ENCODE results near the gene CHRM2.

The CHRM2 gene

GRCh38 chr7:136964347-136964746 lies 95.9 kb downstream of the CHRM2 start:
- DNase-seq (ENCODE audit: low spot score) = no peak

- DNase-seq (ENCODE audit: low spot score) = no peak
Measured at GRCh38 chr7:136966825-136967224, 98.4 kb downstream of the CHRM2 start.

GRCh38 chr7:136969761-136970160 lies 101.3 kb downstream of the CHRM2 start:
- no peak for DNase-seq (ENCODE audit: low spot score)

GRCh38 chr7:136971776-136972175 lies 103.3 kb downstream of the CHRM2 start:
- DNase-seq (ENCODE audit: low spot score) = no peak

DNA sequence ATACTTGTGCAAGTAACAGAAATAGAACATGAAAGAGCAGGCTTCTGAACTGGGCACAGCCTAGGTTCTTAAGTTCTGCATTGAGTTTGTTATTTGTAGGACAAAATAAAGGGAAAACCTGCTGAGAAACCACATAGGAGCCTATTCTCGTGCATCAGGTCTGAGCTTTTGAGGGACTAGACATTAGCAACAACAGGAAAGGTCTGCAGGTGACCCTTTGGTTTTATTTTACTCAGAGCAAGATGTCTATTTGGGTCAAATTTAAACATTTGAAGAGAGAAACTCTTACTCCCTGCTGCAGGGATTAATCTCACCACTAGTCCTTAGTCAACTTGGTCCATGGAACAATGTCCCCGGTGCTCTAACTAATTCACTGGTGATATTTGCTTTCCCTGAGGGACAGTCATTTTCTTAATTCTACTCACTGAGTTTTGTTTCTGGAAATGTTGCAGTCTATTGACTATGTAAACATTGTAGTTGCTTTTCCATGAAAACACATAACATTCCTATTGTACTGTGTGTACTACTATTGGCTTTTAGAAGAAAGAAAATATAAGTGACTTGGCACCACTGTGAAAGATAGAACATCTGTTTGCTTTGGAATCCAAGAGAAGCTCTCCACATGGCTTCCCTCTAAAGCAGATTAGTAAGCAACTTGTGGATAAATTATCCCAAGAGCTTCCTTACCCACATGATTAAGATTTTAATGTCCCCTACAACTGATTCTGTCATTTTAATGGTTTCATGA lies 108.2 kb downstream of the CHRM2 start:
- DNase-seq (ENCODE audit: low spot score) = no peak

DNA sequence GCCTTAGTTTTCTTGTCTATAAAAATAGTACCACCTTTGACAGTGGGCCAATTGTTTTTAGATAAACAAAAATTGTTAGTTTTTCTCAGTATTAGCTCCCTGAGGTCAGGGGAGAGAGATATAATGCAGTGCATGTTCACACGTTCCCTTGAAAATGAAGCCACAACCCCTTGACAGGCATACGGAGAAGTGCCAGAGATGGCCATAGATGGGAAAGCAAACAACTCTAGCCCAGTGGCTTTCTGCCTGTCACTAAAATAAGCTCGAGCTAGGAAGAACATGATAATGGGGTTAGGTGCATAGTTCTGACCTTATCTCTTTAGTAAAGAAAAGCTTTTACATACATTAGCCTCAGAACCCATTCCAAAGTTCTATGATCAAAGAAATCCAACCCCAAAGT lies 124.9 kb downstream of the CHRM2 start:
- DNase-seq (ENCODE audit: low spot score) = no peak

DNA sequence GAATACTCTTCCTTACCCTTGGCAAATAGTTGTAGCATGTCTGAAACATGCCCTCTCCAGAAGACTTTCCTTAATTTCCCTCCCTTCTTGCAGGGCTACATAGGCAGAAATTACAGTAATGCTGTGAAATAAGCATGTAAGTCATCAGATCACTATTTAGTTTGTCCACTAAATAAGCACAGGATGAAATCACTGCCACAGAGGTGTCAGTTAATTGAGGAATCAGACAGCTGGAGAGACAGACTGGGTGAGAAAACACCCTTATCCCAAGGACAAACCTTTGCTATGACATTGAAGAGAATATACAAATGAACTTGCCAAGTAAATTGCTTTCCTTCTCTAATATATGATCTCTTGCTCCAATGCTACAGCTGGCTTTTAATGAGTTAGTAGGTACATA lies 129.3 kb downstream of the CHRM2 start:
- DNase-seq (ENCODE audit: low spot score) = no peak

DNA sequence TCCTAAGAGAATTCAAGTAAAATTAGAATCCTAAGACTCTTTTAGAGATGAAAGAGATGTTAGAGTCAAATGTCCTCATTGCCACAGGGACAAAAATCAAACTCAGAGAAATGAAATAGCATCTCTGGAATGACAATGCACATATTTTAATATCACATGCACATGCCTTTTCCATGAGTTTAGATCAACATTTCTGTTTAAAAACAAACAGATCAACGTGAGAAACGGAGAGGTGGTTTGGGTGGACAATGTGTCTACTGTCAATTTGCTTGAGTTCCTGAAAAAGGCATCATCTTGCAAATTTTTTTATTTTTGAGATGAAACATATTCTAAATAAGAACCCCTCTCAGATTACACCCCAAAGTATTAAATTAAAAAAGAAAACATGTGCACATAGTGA lies 130.0 kb downstream of the CHRM2 start:
- no peak for DNase-seq (ENCODE audit: low spot score)

- no peak for DNase-seq (ENCODE audit: low spot score)
Measured at GRCh38 chr7:137000621-137001020, 132.2 kb downstream of the CHRM2 start.

DNA sequence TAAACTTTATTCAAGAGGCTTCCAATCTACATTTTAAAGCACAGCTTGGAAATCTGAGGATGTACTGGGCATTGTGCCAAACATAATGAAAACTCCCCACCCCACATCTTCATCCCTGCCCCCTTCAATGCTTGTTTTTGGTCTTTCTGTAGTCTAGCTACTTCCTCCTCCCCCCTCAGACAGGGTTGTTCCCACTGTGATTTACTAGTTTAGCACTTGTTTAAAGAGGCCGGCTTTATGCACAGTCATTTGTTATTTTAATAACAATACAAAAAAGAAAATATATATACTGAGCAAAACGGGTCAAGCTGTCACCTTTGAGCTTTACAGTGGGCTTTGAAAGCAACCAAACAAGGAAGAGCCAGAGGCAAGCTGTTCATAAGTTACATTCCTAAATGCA lies 132.6 kb downstream of the CHRM2 start:
- DNase-seq (ENCODE audit: low spot score) = no peak

GRCh38 chr7:137001478-137001877 lies 133.0 kb downstream of the CHRM2 start:
- no peak for DNase-seq (ENCODE audit: low spot score)

- DNase-seq (ENCODE audit: low spot score) = no peak
Measured at GRCh38 chr7:137003086-137003485, 134.6 kb downstream of the CHRM2 start.

- DNase-seq (ENCODE audit: low spot score) = no peak
Measured at GRCh38 chr7:137003566-137003965, 135.1 kb downstream of the CHRM2 start.

DNA sequence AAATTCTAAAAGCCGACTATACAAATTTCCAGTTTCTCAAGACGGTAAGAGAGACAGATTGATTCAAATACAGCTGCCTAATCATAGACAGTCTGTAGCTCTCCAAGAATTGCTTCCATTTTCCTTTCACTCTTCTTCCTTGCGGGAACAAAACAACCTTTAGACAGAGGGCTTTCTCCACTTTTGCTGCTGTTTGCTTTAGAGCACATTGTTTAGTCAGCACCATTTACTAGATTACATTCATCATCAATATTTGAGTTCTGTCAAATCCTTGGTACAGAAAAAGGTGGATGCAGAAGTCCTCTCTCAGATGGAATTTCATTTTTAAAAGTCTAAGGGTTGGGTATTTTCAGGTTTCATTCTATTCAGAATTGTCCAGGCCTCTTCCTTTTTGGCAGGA lies 137.4 kb downstream of the CHRM2 start:
- no peak for DNase-seq (ENCODE audit: low spot score)

GRCh38 chr7:137006293-137006692 lies 137.8 kb downstream of the CHRM2 start:
- no peak for DNase-seq (ENCODE audit: low spot score)

GRCh38 chr7:137007001-137007694 lies 138.7 kb downstream of the CHRM2 start:
- DNase-seq (ENCODE audit: low spot score) = no peak

DNA sequence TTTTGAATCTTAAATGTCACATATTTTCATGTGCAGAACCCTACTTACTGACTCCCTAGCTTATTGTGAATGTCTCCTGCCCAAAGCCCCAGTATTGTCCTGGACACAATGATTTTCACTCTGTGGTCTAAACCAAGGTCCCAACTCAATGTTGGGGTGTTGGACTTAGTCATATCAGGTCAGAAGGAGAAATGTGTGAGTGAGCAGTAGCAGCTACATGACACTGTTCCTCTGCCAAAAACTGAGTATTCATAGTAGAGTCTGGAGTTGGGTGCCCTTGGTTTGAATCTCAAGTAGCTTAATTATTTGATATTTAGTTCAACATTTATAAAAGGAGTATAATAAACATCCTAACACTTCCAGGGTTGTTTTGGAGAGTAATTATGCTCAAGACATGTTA lies 141.0 kb downstream of the CHRM2 start:
- no peak for DNase-seq (ENCODE audit: low spot score)

- DNase-seq (ENCODE audit: low spot score) = no peak
Measured at GRCh38 chr7:137015015-137015414, 146.6 kb downstream of the CHRM2 start.

DNA sequence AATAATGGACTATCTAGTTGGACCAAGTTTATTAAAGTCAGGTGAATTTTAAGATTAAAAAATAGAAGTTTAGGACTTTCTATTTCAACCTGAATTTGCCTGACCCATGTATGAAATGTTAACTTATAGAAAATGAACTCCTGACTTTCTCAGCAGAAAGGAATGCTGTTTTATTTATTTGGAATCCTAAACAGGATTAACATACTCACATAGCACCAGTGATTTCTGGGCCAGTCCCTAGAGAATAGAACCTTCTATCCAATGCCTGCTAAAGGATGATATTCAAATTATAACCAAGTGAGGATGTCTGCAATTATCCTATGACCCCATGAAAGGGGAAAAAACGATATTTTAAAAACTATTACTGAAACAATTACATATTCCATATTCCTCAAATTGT lies 148.8 kb downstream of the CHRM2 start:
- DNase-seq (ENCODE audit: low spot score) = no peak

DNA sequence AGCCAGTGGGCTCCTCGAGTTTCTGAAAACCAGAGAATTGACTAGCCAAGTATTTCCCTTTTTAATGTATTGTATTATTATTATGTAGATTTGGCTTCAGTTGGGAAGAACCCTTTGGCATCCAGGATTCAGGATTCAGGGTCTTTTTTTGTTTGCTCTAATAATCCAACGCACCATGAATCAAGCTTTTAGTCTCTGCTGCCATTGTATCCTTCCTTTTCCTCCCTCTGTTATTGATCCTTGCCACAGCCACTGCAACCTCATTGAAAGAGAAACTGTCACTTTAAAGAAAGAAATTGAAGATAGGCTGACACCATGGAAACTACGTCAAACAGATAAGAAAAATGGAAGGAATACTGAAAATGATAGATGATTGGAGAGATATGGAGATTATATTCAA lies 150.0 kb downstream of the CHRM2 start:
- no peak for DNase-seq (ENCODE audit: low spot score)

DNA sequence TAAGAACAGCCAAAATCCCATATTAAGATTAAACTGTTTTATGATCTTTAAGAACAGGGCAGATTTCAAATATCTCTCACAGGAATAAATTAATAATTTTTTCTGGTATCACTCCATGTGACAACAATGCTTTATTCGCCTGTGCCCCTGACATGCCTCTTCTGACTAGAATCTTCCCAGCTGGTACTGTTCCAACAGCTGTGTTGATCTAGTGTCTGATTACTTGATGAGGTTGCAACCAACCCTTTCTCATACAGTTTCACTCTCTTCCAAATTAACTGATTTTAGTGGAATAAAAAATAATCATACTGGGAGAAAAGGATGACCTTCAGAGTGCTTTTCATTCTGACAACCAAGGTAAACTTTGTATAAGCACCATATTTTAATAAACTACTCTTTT lies 151.9 kb downstream of the CHRM2 start:
- no peak for DNase-seq (ENCODE audit: low spot score)

- no peak for DNase-seq (ENCODE audit: low spot score)
Measured at GRCh38 chr7:137025469-137026175, 157.2 kb downstream of the CHRM2 start.

DNA sequence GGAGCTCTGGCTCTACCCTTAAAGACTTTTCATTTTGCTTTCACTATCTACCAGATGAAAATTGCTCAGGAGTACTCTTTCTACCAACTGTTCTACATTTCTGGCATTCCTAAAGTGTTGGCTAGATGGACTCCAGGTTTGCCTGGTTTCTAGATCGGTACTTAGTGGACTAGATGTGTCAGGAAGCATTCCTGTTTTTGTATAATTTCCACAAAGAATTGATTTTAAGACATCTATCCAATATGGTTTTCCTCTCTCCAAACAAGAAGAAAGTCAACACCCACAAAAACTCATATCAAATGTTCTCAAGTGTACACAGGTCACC lies 157.7 kb downstream of the CHRM2 start:
- no peak for DNase-seq (ENCODE audit: low spot score)

Measured in hematopoietic multipotent progenitor cell treated with erythropoietin and hydrocortisone succinate and interleukin-3 and kit ligand, for 17 days (in vitro differentiated cells).